Body of pancreas (tissue), 4 donors: Measurements from ENCODE around the gene MOCS1. TPM values are rescaled to one million over a fixed set of nuclear protein-coding genes. Genes with fewer than 3 reads are reported as not detected.
A peak's percentile ranks its signal among the peaks of the same experiment; 100 is the strongest.

Experiments
- ATAC-seq: fragments of 150-250 bp; one replicate; pipeline ENCODE4 v1.9.1; 2016
- DNase-seq, 4 donors: peaks; one replicate each; pipeline ENCODE4 v3.0.0-alpha.2; 2019
- H3K27ac ChIP-seq, 4 donors: fragments of 200-600 bp; sonication (generic); 1 replicate in 3 of 4; 2 replicates in 1 of 4; pipeline versions ENCODE4 v1.5.1 to v1.6.1; 2016 to 2019; ENCODE audit warnings: mild to moderate bottlenecking in 1 of 4, mixed read lengths in 1 of 4, moderate library complexity in 1 of 4
- H3K27me3 ChIP-seq, 2 donors: fragments of 200-600 bp; sonication (generic); one replicate each; pipeline ENCODE4 v1.6.0; 2016; ENCODE audit warnings: mild to moderate bottlenecking in 1 of 2
- H3K36me3 ChIP-seq, 2 donors: fragments of 200-600 bp; sonication (generic); replicated peaks in 1 of 2; 2 replicates each; pipeline ENCODE4 v1.5.1; 2016; ENCODE audit warnings: low read depth in 2 of 2; ENCODE audit not compliant: insufficient read depth in 1 of 2
- H3K4me1 ChIP-seq: fragments of 200-600 bp; sonication (generic); one replicate; pipeline ENCODE4 v1.6.0; 2016
- H3K4me3 ChIP-seq, 2 donors: fragments of 200-600 bp; sonication (generic); 1 replicate in 1 of 2; 2 replicates in 1 of 2; pipeline ENCODE4 v1.5.1; 2016 to 2019
- H3K9me3 ChIP-seq, 3 donors: fragments of 200-600 bp; sonication (generic); 1 replicate in 2 of 3; 2 replicates in 1 of 3; pipeline ENCODE4 v1.5.1; 2016
- POLR2A ChIP-seq, 3 donors: fragments of 450-650 bp; IDR thresholded peaks; one replicate each; pipeline ENCODE4 v1.6.1; 2016; ENCODE audit warnings: antibody characterized with exemption in 3 of 3, mild to moderate bottlenecking in 2 of 3
- WGBS, 2 donors: methylation state at CpG; one replicate each; pipeline ENCODE4 v1.1.5; 2017; 5-methylcytosine and 5-hydroxymethylcytosine counted together
- intact Hi-C: fragments of 100-400 bp; cut with DNase I; formaldehyde crosslinking; loops from one replicate; pipeline ENCODE4 v1.15.1; 2023
- total RNA-seq, 2 donors: library from RNA; depleted of rRNA; stranded (reverse); fragments of >200 nt; gene quantifications; one replicate each; pipeline ENCODE4 v1.1.0, GENCODE V29; 2016
- TF ChIP-seq, protein P1 (sequence below), 7 experiments: fragments of 450-650 bp in 4 of 7; fragments of 200-600 bp in 3 of 7; sonication (generic) in 3 of 7; IDR thresholded peaks; one replicate each; pipeline ENCODE4 v1.5.1; 2016 to 2019; ENCODE audit warnings: antibody characterized with exemption in 7 of 7

MOCS1 gene
- total RNA-seq, 2 donors from 2014 or later, result 15.0 to 21.1 TPM

- H3K4me1 ChIP-seq, result peaks cover 10% of the 10 kb centered on the region
- WGBS, 2 donors, result 73 to 75% methylated on average over 16 of the region's 16 CpGs
- peak in 1 of 4 donors; percentile 32 for DNase-seq
- ATAC-seq, result no peak
- no peak overlapping the region for H3K27ac ChIP-seq
- H3K36me3 ChIP-seq, result no peaks in the 10 kb centered on the region
- no peaks in the 10 kb centered on the region for H3K9me3 ChIP-seq
- no peaks in the 10 kb centered on the region for H3K27me3 ChIP-seq
- no peak for TF ChIP-seq POLR2A (IDR thresholded peaks at IDR 0.05)
- TF ChIP-seq, protein P1, sequence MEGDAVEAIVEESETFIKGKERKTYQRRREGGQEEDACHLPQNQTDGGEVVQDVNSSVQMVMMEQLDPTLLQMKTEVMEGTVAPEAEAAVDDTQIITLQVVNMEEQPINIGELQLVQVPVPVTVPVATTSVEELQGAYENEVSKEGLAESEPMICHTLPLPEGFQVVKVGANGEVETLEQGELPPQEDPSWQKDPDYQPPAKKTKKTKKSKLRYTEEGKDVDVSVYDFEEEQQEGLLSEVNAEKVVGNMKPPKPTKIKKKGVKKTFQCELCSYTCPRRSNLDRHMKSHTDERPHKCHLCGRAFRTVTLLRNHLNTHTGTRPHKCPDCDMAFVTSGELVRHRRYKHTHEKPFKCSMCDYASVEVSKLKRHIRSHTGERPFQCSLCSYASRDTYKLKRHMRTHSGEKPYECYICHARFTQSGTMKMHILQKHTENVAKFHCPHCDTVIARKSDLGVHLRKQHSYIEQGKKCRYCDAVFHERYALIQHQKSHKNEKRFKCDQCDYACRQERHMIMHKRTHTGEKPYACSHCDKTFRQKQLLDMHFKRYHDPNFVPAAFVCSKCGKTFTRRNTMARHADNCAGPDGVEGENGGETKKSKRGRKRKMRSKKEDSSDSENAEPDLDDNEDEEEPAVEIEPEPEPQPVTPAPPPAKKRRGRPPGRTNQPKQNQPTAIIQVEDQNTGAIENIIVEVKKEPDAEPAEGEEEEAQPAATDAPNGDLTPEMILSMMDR (IDR thresholded peaks at IDR 0.05), result no peak
- H3K4me3 ChIP-seq, result no peak overlapping the region
- intact Hi-C loops, result no loop called here
Measured at GRCh38 chr6:39881851-39882530, 52.3 kb downstream of the MOCS1 start.

GRCh38 chr6:39880594-39880993 is 53.7 kb downstream of the MOCS1 start:
- Histone ChIP-seq H3K9me3 (no peaks in the 10 kb centered on the region), H3K4me3 (no peak overlapping the region), H3K36me3 (no peaks in the 10 kb centered on the region), H3K27me3 (no peaks in the 10 kb centered on the region), H3K4me1 (peaks cover 10% of the 10 kb centered on the region), H3K27ac (no peak overlapping the region)
- intact Hi-C loops, result no loop called here
- no peak for TF ChIP-seq POLR2A (IDR thresholded peaks at IDR 0.05)
- TF ChIP-seq, protein P1 (IDR thresholded peaks at IDR 0.05), result no peak
- DNase-seq, result no peak
- no peak for ATAC-seq
- WGBS, 2 donors, result 35 to 39% methylated on average over 4 of the region's 4 CpGs

DNA sequence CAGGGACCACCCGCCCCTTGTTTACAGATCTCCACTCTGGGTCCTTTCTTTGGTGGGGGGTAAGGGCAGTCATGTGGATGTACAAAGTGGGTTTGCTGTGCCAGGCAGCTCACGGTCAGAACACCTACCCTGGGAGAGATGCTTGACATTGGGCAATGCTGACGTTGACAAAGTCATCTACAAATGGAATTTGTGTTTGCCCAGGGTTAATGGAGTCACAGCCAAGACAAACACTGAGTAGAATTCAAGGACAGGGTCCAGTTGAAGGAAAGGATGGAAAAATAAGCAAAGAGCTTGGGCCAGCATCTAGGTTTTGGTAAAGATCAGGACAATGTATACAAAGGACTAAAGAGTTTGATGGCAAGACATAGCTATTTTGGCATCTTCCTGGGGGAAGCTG is 54.7 kb downstream of the MOCS1 start:
- H3K4me1 ChIP-seq, result peaks cover 10% of the 10 kb centered on the region
- DNase-seq, result peak in 1 of 4 donors; percentile 42
- WGBS, 2 donors, result 13 to 35% methylated on average over 2 to 3 of the region's 3 CpGs
- no peak for ATAC-seq
- no peaks in the 10 kb centered on the region for H3K9me3 ChIP-seq
- no peak overlapping the region for H3K4me3 ChIP-seq
- intact Hi-C loops, result no loop called here
- no peak overlapping the region for H3K27ac ChIP-seq
- H3K27me3 ChIP-seq, result no peaks in the 10 kb centered on the region
- H3K36me3 ChIP-seq, result no peaks in the 10 kb centered on the region
- TF ChIP-seq, protein P1 (IDR thresholded peaks at IDR 0.05), result no peak
- no peak for TF ChIP-seq POLR2A (IDR thresholded peaks at IDR 0.05)

DNA sequence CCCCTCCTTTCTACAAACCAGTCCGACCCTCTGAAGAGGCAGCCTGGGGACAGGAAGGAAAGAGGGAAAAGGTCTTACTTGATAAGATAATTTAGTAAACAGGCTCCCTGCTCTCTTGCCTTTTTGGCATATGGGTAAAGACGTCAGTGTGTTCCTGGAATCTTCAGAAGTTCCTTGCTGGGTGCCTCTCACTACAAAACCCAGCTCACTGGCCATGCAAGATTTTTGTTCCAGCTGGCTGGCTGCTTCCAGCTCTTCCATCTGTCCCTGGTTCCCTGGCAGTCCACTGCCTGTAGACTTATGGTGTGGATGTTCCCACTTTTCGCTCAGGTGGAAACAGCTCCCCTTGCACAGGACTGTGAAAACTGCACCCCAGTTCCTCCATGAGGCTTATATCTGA is 57.4 kb downstream of the MOCS1 start:
- peaks cover 10% of the 10 kb centered on the region for H3K4me1 ChIP-seq
- ATAC-seq (no peak), DNase-seq (no peak)
- intact Hi-C loops, result no loop called here
- TF ChIP-seq, protein P1 (IDR thresholded peaks at IDR 0.05), result no peak
- TF ChIP-seq POLR2A (IDR thresholded peaks at IDR 0.05), result no peak
- no peak overlapping the region for H3K4me3 ChIP-seq
- H3K27me3 ChIP-seq, result no peaks in the 10 kb centered on the region
- no peaks in the 10 kb centered on the region for H3K36me3 ChIP-seq
- H3K27ac ChIP-seq, result no peak overlapping the region
- no peaks in the 10 kb centered on the region for H3K9me3 ChIP-seq
- 69 to 89% methylated on average over 3 of the region's 3 CpGs for WGBS, 2 donors

DNA sequence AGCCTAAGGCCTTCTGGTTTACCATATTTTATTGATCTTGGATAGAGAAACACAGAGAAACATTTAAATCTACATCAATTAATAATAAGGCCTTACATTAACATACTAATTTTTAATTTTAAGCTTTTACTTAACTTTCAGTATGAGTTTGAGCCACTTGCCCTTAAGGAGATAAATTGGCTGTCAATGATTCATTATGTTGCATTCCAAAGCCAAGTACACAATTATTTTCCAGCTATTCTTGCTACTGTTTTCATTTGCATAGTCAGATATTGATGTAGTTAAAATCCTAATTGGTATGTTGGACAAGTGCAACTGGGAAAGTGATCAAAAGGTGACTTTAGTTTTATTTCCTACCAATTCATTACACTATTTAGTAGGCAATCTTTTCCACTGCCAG is 58.2 kb downstream of the MOCS1 start:
- no peaks in the 10 kb centered on the region for H3K9me3 ChIP-seq
- peaks cover 10% of the 10 kb centered on the region for H3K4me1 ChIP-seq
- no peak overlapping the region for H3K4me3 ChIP-seq
- intact Hi-C loops, result no loop called here
- DNase-seq, result no peak
- no peaks in the 10 kb centered on the region for H3K36me3 ChIP-seq
- no peak overlapping the region for H3K27ac ChIP-seq
- H3K27me3 ChIP-seq, result no peaks in the 10 kb centered on the region
- ATAC-seq, result no peak
- TF ChIP-seq, protein P1 (IDR thresholded peaks at IDR 0.05), result no peak
- TF ChIP-seq POLR2A (IDR thresholded peaks at IDR 0.05), result no peak
